ENCODE measurements around the gene LRP1B.

Gene LRP1B

GRCh38 chr2:140338795-140339194 lies 1792.0 kb downstream of the LRP1B start:
- ATAC-seq, result no peak; the same call in 2 of the 3 replicates
- no peak for TF ChIP-seq CSDC2 (CRISPR knock-in tag; IDR thresholded peaks at IDR 0.05)
- no peak for TF ChIP-seq ESRRG (CRISPR knock-in tag; IDR thresholded peaks at IDR 0.05)
- no peak for TF ChIP-seq TOX (CRISPR knock-in tag; IDR thresholded peaks at IDR 0.05; ENCODE audit: borderline replicate concordance)
- TF ChIP-seq ARNTL (CRISPR knock-in tag; IDR thresholded peaks at IDR 0.05; ENCODE audit: borderline replicate concordance, low read depth), result no peak
- no peak for TF ChIP-seq OSR1 (CRISPR knock-in tag; IDR thresholded peaks at IDR 0.05)
- no peak for TF ChIP-seq TSHZ2 (CRISPR knock-in tag; IDR thresholded peaks at IDR 0.05)
- TF ChIP-seq ISL1 (CRISPR knock-in tag; IDR thresholded peaks at IDR 0.05), result no peak
- no peak for TF ChIP-seq GLIS3 (CRISPR knock-in tag; IDR thresholded peaks at IDR 0.05)
- no peak for TF ChIP-seq PATZ1 (CRISPR knock-in tag; IDR thresholded peaks at IDR 0.05; ENCODE audit: borderline replicate concordance)
- TF ChIP-seq CSRNP3 (CRISPR knock-in tag; IDR thresholded peaks at IDR 0.05), result no peak
- TF ChIP-seq ZFP30 (CRISPR knock-in tag; IDR thresholded peaks at IDR 0.05), result no peak
- no peak for TF ChIP-seq PPARA (CRISPR knock-in tag; IDR thresholded peaks at IDR 0.05; ENCODE audit: borderline replicate concordance)
- TF ChIP-seq ZFP3 (CRISPR knock-in tag; IDR thresholded peaks at IDR 0.05), result no peak
- TF ChIP-seq ZNF565 (CRISPR knock-in tag; conservative IDR thresholded peaks at IDR 0.05; ENCODE audit: low read depth), result no peak

GRCh38 chr2:140337061-140337460 lies 1793.8 kb downstream of the LRP1B start:
- TF ChIP-seq SNAI2 (CRISPR knock-in tag; IDR thresholded peaks at IDR 0.05) (no peak), ARNTL (CRISPR knock-in tag; IDR thresholded peaks at IDR 0.05; ENCODE audit: borderline replicate concordance, low read depth) (no peak), RARB (CRISPR knock-in tag; IDR thresholded peaks at IDR 0.05) (no peak), CREB5 (CRISPR knock-in tag; IDR thresholded peaks at IDR 0.05; ENCODE audit: low read depth) (no peak), OSR1 (CRISPR knock-in tag; IDR thresholded peaks at IDR 0.05) (no peak), TOX (CRISPR knock-in tag; IDR thresholded peaks at IDR 0.05; ENCODE audit: borderline replicate concordance) (no peak), GLIS3 (CRISPR knock-in tag; IDR thresholded peaks at IDR 0.05) (no peak)
- ATAC-seq, result no peak

GRCh38 chr2:140316345-140316744 lies 1814.5 kb downstream of the LRP1B start:
- TF ChIP-seq ESRRG (CRISPR knock-in tag; IDR thresholded peaks at IDR 0.05) (no peak), RARB (CRISPR knock-in tag; IDR thresholded peaks at IDR 0.05) (no peak), SNAI2 (CRISPR knock-in tag; IDR thresholded peaks at IDR 0.05) (no peak), ISL1 (CRISPR knock-in tag; IDR thresholded peaks at IDR 0.05) (no peak), CSDC2 (CRISPR knock-in tag; IDR thresholded peaks at IDR 0.05) (no peak), OSR1 (CRISPR knock-in tag; IDR thresholded peaks at IDR 0.05) (no peak), ZNF70 (CRISPR knock-in tag; IDR thresholded peaks at IDR 0.05) (no peak), ZNF565 (CRISPR knock-in tag; conservative IDR thresholded peaks at IDR 0.05; ENCODE audit: low read depth) (no peak), PPARA (CRISPR knock-in tag; IDR thresholded peaks at IDR 0.05; ENCODE audit: borderline replicate concordance) (no peak), ARNTL (CRISPR knock-in tag; IDR thresholded peaks at IDR 0.05; ENCODE audit: borderline replicate concordance, low read depth) (no peak), ZC3H10 (CRISPR knock-in tag; IDR thresholded peaks at IDR 0.05) (no peak), PATZ1 (CRISPR knock-in tag; IDR thresholded peaks at IDR 0.05; ENCODE audit: borderline replicate concordance) (no peak), POU6F1 (CRISPR knock-in tag; IDR thresholded peaks at IDR 0.05; ENCODE audit: borderline replicate concordance, low read depth) (no peak), TCF4 (CRISPR knock-in tag; IDR thresholded peaks at IDR 0.05; ENCODE audit: borderline replicate concordance) (no peak)
- ATAC-seq, result no peak

All from SK-N-SH treated with all-trans-retinoic acid at 6 μM for 48 hours (cell line).